DOHH2 (cell line): ENCODE data around the gene LINC00305.

Experiments used
- EZH2phosphoT487 ChIP-seq: fragments of 200-600 bp; sonication (generic); IDR thresholded peaks from 2 replicates; pipeline ENCODE4 v1.6.1; 2017; ENCODE audit warnings: borderline replicate concordance, mild to moderate bottlenecking, antibody characterized with exemption, low read length, moderate library complexity, mixed read lengths
- TF ChIP-seq, protein P1 (sequence below): fragments of 200-600 bp; sonication (generic); IDR thresholded peaks from one replicate; pipeline ENCODE4 v1.5.1; 2014; ENCODE audit warnings: antibody characterized with exemption, mild to moderate bottlenecking, low read depth, low read length; ENCODE audit not compliant: poor library complexity, severe bottlenecking

DNA sequence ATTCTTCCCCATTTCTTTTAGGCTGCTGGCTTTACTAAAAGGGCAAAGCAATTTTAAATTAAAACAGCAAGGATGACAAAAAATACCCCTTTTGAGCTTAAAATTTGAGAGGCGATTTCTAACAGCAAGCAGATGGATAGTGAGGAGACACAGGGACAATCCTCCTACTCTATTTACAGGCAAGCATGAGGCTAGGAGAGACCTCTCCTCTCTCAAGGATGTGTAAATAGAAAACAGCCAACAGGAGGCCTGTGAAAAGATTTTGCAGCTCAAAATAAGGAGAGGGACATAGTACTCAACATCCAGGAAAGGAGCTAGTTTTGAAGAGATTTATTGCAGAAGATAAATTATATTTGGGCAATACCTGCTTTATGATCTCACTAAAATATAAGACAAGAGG is 53.8 kb downstream of the LINC00305 start:
- no peak for TF ChIP-seq EZH2phosphoT487
- TF ChIP-seq, protein P1, sequence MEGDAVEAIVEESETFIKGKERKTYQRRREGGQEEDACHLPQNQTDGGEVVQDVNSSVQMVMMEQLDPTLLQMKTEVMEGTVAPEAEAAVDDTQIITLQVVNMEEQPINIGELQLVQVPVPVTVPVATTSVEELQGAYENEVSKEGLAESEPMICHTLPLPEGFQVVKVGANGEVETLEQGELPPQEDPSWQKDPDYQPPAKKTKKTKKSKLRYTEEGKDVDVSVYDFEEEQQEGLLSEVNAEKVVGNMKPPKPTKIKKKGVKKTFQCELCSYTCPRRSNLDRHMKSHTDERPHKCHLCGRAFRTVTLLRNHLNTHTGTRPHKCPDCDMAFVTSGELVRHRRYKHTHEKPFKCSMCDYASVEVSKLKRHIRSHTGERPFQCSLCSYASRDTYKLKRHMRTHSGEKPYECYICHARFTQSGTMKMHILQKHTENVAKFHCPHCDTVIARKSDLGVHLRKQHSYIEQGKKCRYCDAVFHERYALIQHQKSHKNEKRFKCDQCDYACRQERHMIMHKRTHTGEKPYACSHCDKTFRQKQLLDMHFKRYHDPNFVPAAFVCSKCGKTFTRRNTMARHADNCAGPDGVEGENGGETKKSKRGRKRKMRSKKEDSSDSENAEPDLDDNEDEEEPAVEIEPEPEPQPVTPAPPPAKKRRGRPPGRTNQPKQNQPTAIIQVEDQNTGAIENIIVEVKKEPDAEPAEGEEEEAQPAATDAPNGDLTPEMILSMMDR, result no peak
